ENCODE results near the gene RGS18.
"Not testable (repeated sequence)": the region's sequence is repeated elsewhere in the genome, so short reads cannot be mapped to it uniquely, and the experiment has no call there.

The RGS18 gene

GRCh38 chr1:192165002-192165401 lies 6.7 kb downstream of the RGS18 start:
- not testable (repeated sequence) for DNase-seq (ENCODE audit: low read depth, low spot score)

GRCh38 chr1:192167011-192167410 lies 8.7 kb downstream of the RGS18 start:
- no peak for DNase-seq (ENCODE audit: low read depth, low spot score)

GRCh38 chr1:192167911-192168700 lies 9.8 kb downstream of the RGS18 start:
- DNase-seq (ENCODE audit: low read depth, low spot score) = no peak

GRCh38 chr1:192168964-192169363 lies 10.7 kb downstream of the RGS18 start:
- no peak for DNase-seq (ENCODE audit: low read depth, low spot score)

- no peak for DNase-seq (ENCODE audit: low read depth, low spot score)
Measured at GRCh38 chr1:192170196-192170984, 12.1 kb downstream of the RGS18 start.

GRCh38 chr1:192171123-192171522 lies 12.9 kb downstream of the RGS18 start:
- no peak for DNase-seq (ENCODE audit: low read depth, low spot score)

GRCh38 chr1:192175971-192176370 lies 17.7 kb downstream of the RGS18 start:
- DNase-seq (ENCODE audit: low read depth, low spot score) = no peak

- DNase-seq (ENCODE audit: low read depth, low spot score) = no peak
Measured at GRCh38 chr1:192183788-192184187, 25.5 kb downstream of the RGS18 start.

GRCh38 chr1:192186197-192186596 lies 27.9 kb downstream of the RGS18 start:
- DNase-seq (ENCODE audit: low read depth, low spot score) = no peak

- DNase-seq (ENCODE audit: low read depth, low spot score) = no peak
Measured at GRCh38 chr1:192190066-192190465, 31.8 kb downstream of the RGS18 start.

GRCh38 chr1:192201303-192201702 lies 43.0 kb downstream of the RGS18 start:
- DNase-seq (ENCODE audit: low read depth, low spot score) = no peak

- DNase-seq (ENCODE audit: low read depth, low spot score) = no peak
Measured at GRCh38 chr1:192224396-192224795, 66.1 kb downstream of the RGS18 start.

GRCh38 chr1:192224846-192225245 lies 66.6 kb downstream of the RGS18 start:
- no peak for DNase-seq (ENCODE audit: low read depth, low spot score)

GRCh38 chr1:192225266-192225665 lies 67.0 kb downstream of the RGS18 start:
- DNase-seq (ENCODE audit: low read depth, low spot score) = no peak

GRCh38 chr1:192225703-192226102 lies 67.4 kb downstream of the RGS18 start:
- peak; percentile 64 for DNase-seq (ENCODE audit: low read depth, low spot score)

- no peak for DNase-seq (ENCODE audit: low read depth, low spot score)
Measured at GRCh38 chr1:192227330-192227729, 69.1 kb downstream of the RGS18 start.

- DNase-seq (ENCODE audit: low read depth, low spot score) = not testable (repeated sequence)
Measured at GRCh38 chr1:192227980-192228379, 69.7 kb downstream of the RGS18 start.

- no peak for DNase-seq (ENCODE audit: low read depth, low spot score)
Measured at GRCh38 chr1:192232817-192233417, 74.7 kb downstream of the RGS18 start.

GRCh38 chr1:192235127-192235526 lies 76.9 kb downstream of the RGS18 start:
- DNase-seq (ENCODE audit: low read depth, low spot score) = no peak
